IMR-90 (cell line): ENCODE measurements around the gene S100A4.

ENCODE experiments used
- CEBPB ChIP-seq: IDR thresholded peaks from 2 replicates; pipeline ENCODE4 v1.6.1; 2012; ENCODE audit warnings: low read depth, low read length, improper control_type of control experiment
- MAFK ChIP-seq: IDR thresholded peaks from 2 replicates; pipeline ENCODE4 v1.6.1; 2012; ENCODE audit warnings: low read depth, low read length, improper control_type of control experiment
- POLR2A ChIP-seq: IDR thresholded peaks from 2 replicates; pipeline ENCODE4 v1.6.1; 2012; ENCODE audit warnings: mild to moderate bottlenecking, low read depth, low read length
- RCOR1 ChIP-seq: IDR thresholded peaks from 2 replicates; pipeline ENCODE4 v1.6.1; 2012; ENCODE audit warnings: mild to moderate bottlenecking, low read length, improper control_type of control experiment; ENCODE audit not compliant: insufficient replicate concordance
- TF ChIP-seq, protein P1 (sequence below): conservative IDR thresholded peaks from 2 replicates; pipeline ENCODE4 v1.5.1; 2012; ENCODE audit warnings: mild to moderate bottlenecking, low read depth, low read length, improper control_type of control experiment
- TF ChIP-seq, protein P2 (sequence below): fragments of 150-350 bp; IDR thresholded peaks from 2 replicates; pipeline ENCODE4 v1.6.1; 2017; ENCODE audit warnings: mild to moderate bottlenecking, antibody characterized with exemption, low read length, low read depth

DNA sequence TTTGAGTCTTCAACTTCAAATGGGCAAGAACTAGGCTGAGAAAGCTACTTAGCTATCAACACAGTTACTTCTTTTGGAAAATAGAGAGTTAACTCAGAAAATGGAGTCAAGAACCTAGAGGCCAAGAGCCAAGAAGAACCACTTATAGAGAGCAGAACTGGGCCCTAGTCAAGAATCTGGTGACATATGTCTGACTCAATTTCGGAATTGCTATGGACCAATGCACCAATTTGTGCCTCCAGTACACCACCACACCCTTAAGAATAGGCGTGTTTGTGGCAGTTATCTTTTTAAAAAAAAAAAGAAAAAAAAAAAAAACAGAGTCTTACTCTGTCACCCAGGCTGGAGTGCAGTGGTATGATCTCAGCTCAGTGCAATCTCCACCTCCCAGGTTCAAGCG lies 12.3 kb upstream of the S100A4 start:
- TF ChIP-seq, protein P1, sequence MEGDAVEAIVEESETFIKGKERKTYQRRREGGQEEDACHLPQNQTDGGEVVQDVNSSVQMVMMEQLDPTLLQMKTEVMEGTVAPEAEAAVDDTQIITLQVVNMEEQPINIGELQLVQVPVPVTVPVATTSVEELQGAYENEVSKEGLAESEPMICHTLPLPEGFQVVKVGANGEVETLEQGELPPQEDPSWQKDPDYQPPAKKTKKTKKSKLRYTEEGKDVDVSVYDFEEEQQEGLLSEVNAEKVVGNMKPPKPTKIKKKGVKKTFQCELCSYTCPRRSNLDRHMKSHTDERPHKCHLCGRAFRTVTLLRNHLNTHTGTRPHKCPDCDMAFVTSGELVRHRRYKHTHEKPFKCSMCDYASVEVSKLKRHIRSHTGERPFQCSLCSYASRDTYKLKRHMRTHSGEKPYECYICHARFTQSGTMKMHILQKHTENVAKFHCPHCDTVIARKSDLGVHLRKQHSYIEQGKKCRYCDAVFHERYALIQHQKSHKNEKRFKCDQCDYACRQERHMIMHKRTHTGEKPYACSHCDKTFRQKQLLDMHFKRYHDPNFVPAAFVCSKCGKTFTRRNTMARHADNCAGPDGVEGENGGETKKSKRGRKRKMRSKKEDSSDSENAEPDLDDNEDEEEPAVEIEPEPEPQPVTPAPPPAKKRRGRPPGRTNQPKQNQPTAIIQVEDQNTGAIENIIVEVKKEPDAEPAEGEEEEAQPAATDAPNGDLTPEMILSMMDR, result no peak
- TF ChIP-seq, protein P2, sequence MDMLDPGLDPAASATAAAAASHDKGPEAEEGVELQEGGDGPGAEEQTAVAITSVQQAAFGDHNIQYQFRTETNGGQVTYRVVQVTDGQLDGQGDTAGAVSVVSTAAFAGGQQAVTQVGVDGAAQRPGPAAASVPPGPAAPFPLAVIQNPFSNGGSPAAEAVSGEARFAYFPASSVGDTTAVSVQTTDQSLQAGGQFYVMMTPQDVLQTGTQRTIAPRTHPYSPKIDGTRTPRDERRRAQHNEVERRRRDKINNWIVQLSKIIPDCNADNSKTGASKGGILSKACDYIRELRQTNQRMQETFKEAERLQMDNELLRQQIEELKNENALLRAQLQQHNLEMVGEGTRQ, result no peak
- TF ChIP-seq CEBPB, result no peak
- no peak for TF ChIP-seq MAFK
- no peak for TF ChIP-seq POLR2A
- no peak for TF ChIP-seq RCOR1
